Activated CD8-positive, alpha-beta T cell treated with anti-CD3 and anti-CD28 coated beads for 36 hours (primary cell): ENCODE data around the gene GREB1. TPM values are rescaled to one million over a fixed set of nuclear protein-coding genes. Genes with fewer than 3 reads are reported as not detected.

Experiments used
- ATAC-seq: fragments of 200-7000 bp; cut with Tn5 transposase; one replicate; pipeline ENCODE4 v1.10.0; 2021; ENCODE audit warnings: mild to moderate bottlenecking, moderate library complexity
- CTCF ChIA-PET: fragments of 350-600 bp; sonication (Branson Sonifier 250); formaldehyde crosslinking; loops from one replicate; lab custom pipeline; 2021; ENCODE audit warnings: antibody characterized with exemption; lab: Charles Lee
- POLR2A ChIA-PET: fragments of 350-600 bp; sonication (Branson Sonifier 250); formaldehyde crosslinking; loops from one replicate; lab custom pipeline; 2021; ENCODE audit warnings: antibody characterized with exemption; lab: Charles Lee
- DNase-seq: peaks from one replicate; pipeline ENCODE4 v3.0.0-alpha.2; 2020
- H3K27ac Mint-ChIP-seq: one replicate; pipeline ENCODE4 v1.8.0; 2021; ENCODE audit warnings: mild to moderate bottlenecking, mixed read lengths
- H3K27me3 Mint-ChIP-seq: one replicate; pipeline ENCODE4 v1.8.0; 2021; ENCODE audit warnings: mixed read lengths
- H3K36me3 Mint-ChIP-seq: one replicate; pipeline ENCODE4 v1.8.0; 2021; ENCODE audit warnings: low read depth, mixed read lengths
- H3K4me1 Mint-ChIP-seq: one replicate; pipeline ENCODE4 v1.8.0; 2021; ENCODE audit warnings: low read depth, mixed read lengths
- H3K4me3 Mint-ChIP-seq: one replicate; pipeline ENCODE4 v1.8.0; 2021; ENCODE audit warnings: mild to moderate bottlenecking, moderate library complexity, mixed read lengths
- H3K9me3 Mint-ChIP-seq: one replicate; pipeline ENCODE4 v1.8.0; 2021; ENCODE audit warnings: mixed read lengths
- CTCF ChIP-seq: fragments of 200-600 bp; IDR thresholded peaks from one replicate; pipeline ENCODE4 v1.8.0; 2022; ENCODE audit warnings: antibody characterized with exemption, mild to moderate bottlenecking
- intact Hi-C: fragments of 100-400 bp; cut with micrococcal nuclease; formaldehyde crosslinking; loops from one replicate; pipeline ENCODE4 v1.10.0; 2022
- total RNA-seq, 2 experiments: library from RNA; stranded (reverse); gene quantifications; one replicate each; pipeline ENCODE4 v1.2.3, GENCODE V29; 2021

GREB1 gene
- total RNA-seq: 1 to 10 TPM; 1.5 TPM

- no peak within 1 kb of the TSS for H3K27ac Mint-ChIP-seq
- H3K36me3 Mint-ChIP-seq: no peaks in the 10 kb centered on the region
- H3K4me3 Mint-ChIP-seq: no peak within 1 kb of the TSS
- H3K27me3 Mint-ChIP-seq: peaks cover 31% of the 10 kb centered on the region
- ChIA-PET CTCF (interaction anchor here (0.9 to 1.7 kb wide), 5 partner anchors 17 to 252 kb away, joined by 3 to 7 read pairs (median 3); no protein-coding TSS in a partner anchor), POLR2A (no interaction called here)
- intact Hi-C loops: no loop called here
- no peak for TF ChIP-seq CTCF
- no peaks in the 10 kb centered on the region for H3K9me3 Mint-ChIP-seq
- no peaks in the 10 kb centered on the region for H3K4me1 Mint-ChIP-seq
- no peak for ATAC-seq
- DNase-seq: no peak
Observed at GRCh38 chr2:11533278-11534070, at the start of gene GREB1. TSS of gene GREB1 (plus strand) at chr2:11534045. CDS start at chr2:11556615, 22,570 bp downstream.

GRCh38 chr2:11488809-11489208 lies 45.0 kb upstream of the GREB1 start:
- Mint-ChIP-seq H3K27ac (no peak overlapping the region), H3K27me3 (peaks cover 24% of the 10 kb centered on the region), H3K36me3 (no peaks in the 10 kb centered on the region), H3K4me1 (peaks cover 2% of the 10 kb centered on the region), H3K4me3 (no peak overlapping the region), H3K9me3 (no peaks in the 10 kb centered on the region)
- DNase-seq (no peak), ATAC-seq (no peak)
- intact Hi-C loops: no loop called here
- ChIA-PET CTCF (no interaction called here), POLR2A (no interaction called here)
- no peak for TF ChIP-seq CTCF

- no peak overlapping the region for H3K4me3 Mint-ChIP-seq
- H3K36me3 Mint-ChIP-seq: no peaks in the 10 kb centered on the region
- ATAC-seq (no peak), DNase-seq (no peak)
- no peak overlapping the region for H3K27ac Mint-ChIP-seq
- H3K27me3 Mint-ChIP-seq: peaks cover 18% of the 10 kb centered on the region
- intact Hi-C loops: no loop called here
- no peak for TF ChIP-seq CTCF
- no peaks in the 10 kb centered on the region for H3K4me1 Mint-ChIP-seq
- ChIA-PET CTCF (interaction anchor here (2.1 to 3.0 kb wide), 2 partner anchors 12 to 94 kb away, joined by 9 to 14 read pairs; no protein-coding TSS in a partner anchor), POLR2A (no interaction called here)
- no peaks in the 10 kb centered on the region for H3K9me3 Mint-ChIP-seq
Observed at GRCh38 chr2:11490194-11490593, 43.7 kb upstream of the GREB1 start.

GRCh38 chr2:11491348-11491933 lies 42.4 kb upstream of the GREB1 start:
- Mint-ChIP-seq H3K4me1 (no peaks in the 10 kb centered on the region), H3K4me3 (no peak overlapping the region), H3K9me3 (no peaks in the 10 kb centered on the region), H3K27ac (no peak overlapping the region), H3K36me3 (no peaks in the 10 kb centered on the region), H3K27me3 (peaks cover 14% of the 10 kb centered on the region)
- DNase-seq (no peak), ATAC-seq (no peak)
- intact Hi-C loops: no loop called here
- CTCF ChIA-PET: interaction anchor here (1.3 to 3.0 kb wide), 3 partner anchors 13 to 93 kb away, joined by 3 to 14 read pairs (median 9); no protein-coding TSS in a partner anchor
- POLR2A ChIA-PET: no interaction called here
- no peak for TF ChIP-seq CTCF

- Mint-ChIP-seq H3K9me3 (no peaks in the 10 kb centered on the region), H3K36me3 (no peaks in the 10 kb centered on the region), H3K27ac (no peak overlapping the region), H3K4me3 (no peak overlapping the region), H3K27me3 (peaks cover 11% of the 10 kb centered on the region), H3K4me1 (no peaks in the 10 kb centered on the region)
- POLR2A ChIA-PET: no interaction called here
- CTCF ChIA-PET: interaction anchor here (3.0 kb wide), 1 partner anchor 14 kb away, joined by 14 read pairs; no protein-coding TSS in a partner anchor
- intact Hi-C loops: no loop called here
- DNase-seq (no peak), ATAC-seq (no peak)
- TF ChIP-seq CTCF: no peak
Observed at GRCh38 chr2:11492244-11492643, 41.6 kb upstream of the GREB1 start.
